Upper lobe of left lung (tissue), 6 donors: ENCODE results near the gene ARMH4. TPM values are rescaled to one million over a fixed set of nuclear protein-coding genes. Genes with fewer than 3 reads are reported as not detected.

Source experiments
- ATAC-seq, 2 donors: fragments of 200-7000 bp; cut with Tn5 transposase; one replicate each; pipeline ENCODE4 v1.9.1; 2022; ENCODE audit warnings: mild to moderate bottlenecking in 2 of 2, moderate library complexity in 2 of 2; ENCODE audit not compliant: low FRiP score in 2 of 2
- DNase-seq, 2 donors: peaks; one replicate each; pipeline ENCODE4 v3.0.0-alpha.2; 2019 to 2020
- H3K27ac ChIP-seq, 4 donors: fragments of 200-600 bp; sonication (generic); one replicate each; pipeline ENCODE4 v1.5.1; 2016 to 2019
- H3K27me3 ChIP-seq, 4 donors: fragments of 200-600 bp; sonication (generic); one replicate each; pipeline ENCODE4 v1.5.1; 2017 to 2019
- H3K36me3 ChIP-seq, 4 donors: fragments of 200-600 bp; sonication (generic); one replicate each; pipeline ENCODE4 v1.5.1; 2016 to 2019
- H3K4me1 ChIP-seq, 4 donors: fragments of 200-600 bp; sonication (generic); one replicate each; pipeline ENCODE4 v1.5.1; 2018 to 2019
- H3K4me3 ChIP-seq, 4 donors: fragments of 200-600 bp; sonication (generic); one replicate each; pipeline ENCODE4 v1.5.1; 2017 to 2019; ENCODE audit warnings: mild to moderate bottlenecking in 2 of 4, moderate library complexity in 1 of 4
- H3K9me3 ChIP-seq, 4 donors: fragments of 200-600 bp; sonication (generic); one replicate each; pipeline ENCODE4 v1.5.1; 2018 to 2019
- EP300 ChIP-seq, 4 donors: sonication (generic); formaldehyde crosslinking; IDR thresholded peaks; one replicate each; pipeline ENCODE4 v1.5.1; 2017; ENCODE audit warnings: antibody characterized with exemption in 4 of 4, control low read depth in 2 of 4
- POLR2A ChIP-seq, 4 donors: fragments of 450-650 bp; IDR thresholded peaks; one replicate each; pipeline ENCODE4 v1.5.1; 2016 to 2017; ENCODE audit warnings: antibody characterized with exemption in 4 of 4, mild to moderate bottlenecking in 2 of 4
- POLR2AphosphoS5 ChIP-seq, 2 donors: sonication (generic); formaldehyde crosslinking; IDR thresholded peaks; one replicate each; pipeline ENCODE4 v1.5.1; 2017; ENCODE audit warnings: antibody characterized with exemption in 2 of 2
- WGBS, 2 donors: methylation state at CpG; one replicate each; pipeline ENCODE4 v1.1.5; 2017 to 2018; 5-methylcytosine and 5-hydroxymethylcytosine counted together
- total RNA-seq, 6 donors: library from RNA; depleted of rRNA in 4 of 6; stranded (reverse); fragments of >200 nt in 4 of 6; gene quantifications; one replicate each; pipeline versions ENCODE4 v1.1.0 to v1.2.1, GENCODE V29; 2016 to 2021
- TF ChIP-seq, protein P1 (sequence below), 6 experiments: fragments of 450-650 bp in 4 of 6; fragments of 200-600 bp in 2 of 6; sonication (generic) in 2 of 6; IDR thresholded peaks; one replicate each; pipeline ENCODE4 v1.5.1; 2016 to 2019; ENCODE audit warnings: antibody characterized with exemption in 6 of 6
- donor health status: DM: no; HTN: no; CAD: no; lungs with moderate emphysema.
- donor health status: DM: no; HTN: yes; CAD: no; lungs with severe emphysema.

The ARMH4 gene
- total RNA-seq, 6 donors from 2014 or later = 1.0 to 6.2 (median 2.3) TPM

DNA sequence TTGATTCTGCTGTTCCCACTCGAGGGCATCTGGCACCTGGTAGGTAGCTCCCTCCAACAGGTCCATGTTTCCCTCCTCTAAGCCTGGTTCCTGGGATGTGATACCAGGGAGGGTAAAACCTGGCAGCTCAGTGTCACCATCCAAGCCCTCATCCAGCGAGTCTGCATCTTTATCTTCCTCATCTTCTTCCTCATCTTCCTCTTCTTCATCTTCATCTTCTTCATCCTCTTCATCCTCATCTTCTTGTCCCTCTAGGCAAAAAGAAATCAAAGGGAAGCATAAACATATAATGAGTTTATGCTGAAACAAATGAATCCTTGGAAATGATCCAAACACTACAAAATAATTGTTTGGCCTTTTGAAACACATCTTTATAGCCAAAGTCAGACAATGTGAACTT is 55.3 kb downstream of the ARMH4 start:
- 78 to 81% methylated on average over 2 of the region's 2 CpGs for WGBS, 2 donors
- peaks cover 0 to 4% (median 0%) of the 10 kb centered on the region in 4 donors for H3K4me1 ChIP-seq

DNA sequence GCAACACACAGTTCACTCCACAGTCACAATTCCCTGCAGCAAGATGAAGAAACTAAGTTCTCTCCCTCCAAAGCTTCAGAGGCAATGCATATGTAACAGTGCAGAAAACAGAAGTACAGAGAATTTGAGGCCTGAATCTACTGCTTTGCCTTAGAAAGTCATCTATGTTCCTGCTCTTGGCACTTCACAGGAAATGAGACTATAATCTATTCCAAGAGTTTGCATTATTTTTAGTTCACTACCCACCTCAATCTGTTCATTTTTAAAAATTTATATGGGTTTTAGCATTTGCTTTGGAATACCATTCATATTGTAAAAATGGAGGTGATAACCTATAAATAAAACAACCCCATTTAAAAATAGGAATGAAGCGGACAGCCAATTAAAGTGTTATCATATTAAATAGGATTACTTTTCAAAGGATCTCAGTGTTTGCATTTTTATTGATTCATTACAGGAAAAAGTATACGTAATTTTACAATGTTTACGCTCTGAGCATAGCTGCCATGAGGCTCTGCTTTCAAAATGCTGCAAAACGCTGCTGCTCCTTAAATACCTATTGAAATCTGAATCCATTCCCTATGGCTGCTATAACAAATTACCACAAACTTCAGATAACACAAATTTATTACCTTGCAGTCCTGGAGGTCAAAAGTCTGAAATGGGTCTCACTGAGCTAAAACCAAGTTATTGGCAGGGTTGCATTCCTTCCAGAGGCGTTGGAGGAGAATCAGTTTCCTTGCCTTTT is 60.0 kb downstream of the ARMH4 start:
- H3K4me3 ChIP-seq = no peak overlapping the region
- TF ChIP-seq, protein P1, sequence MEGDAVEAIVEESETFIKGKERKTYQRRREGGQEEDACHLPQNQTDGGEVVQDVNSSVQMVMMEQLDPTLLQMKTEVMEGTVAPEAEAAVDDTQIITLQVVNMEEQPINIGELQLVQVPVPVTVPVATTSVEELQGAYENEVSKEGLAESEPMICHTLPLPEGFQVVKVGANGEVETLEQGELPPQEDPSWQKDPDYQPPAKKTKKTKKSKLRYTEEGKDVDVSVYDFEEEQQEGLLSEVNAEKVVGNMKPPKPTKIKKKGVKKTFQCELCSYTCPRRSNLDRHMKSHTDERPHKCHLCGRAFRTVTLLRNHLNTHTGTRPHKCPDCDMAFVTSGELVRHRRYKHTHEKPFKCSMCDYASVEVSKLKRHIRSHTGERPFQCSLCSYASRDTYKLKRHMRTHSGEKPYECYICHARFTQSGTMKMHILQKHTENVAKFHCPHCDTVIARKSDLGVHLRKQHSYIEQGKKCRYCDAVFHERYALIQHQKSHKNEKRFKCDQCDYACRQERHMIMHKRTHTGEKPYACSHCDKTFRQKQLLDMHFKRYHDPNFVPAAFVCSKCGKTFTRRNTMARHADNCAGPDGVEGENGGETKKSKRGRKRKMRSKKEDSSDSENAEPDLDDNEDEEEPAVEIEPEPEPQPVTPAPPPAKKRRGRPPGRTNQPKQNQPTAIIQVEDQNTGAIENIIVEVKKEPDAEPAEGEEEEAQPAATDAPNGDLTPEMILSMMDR (IDR thresholded peaks at IDR 0.05) = no peak
- no peak for TF ChIP-seq EP300 (IDR thresholded peaks at IDR 0.05)
- no peaks in the 10 kb centered on the region for H3K9me3 ChIP-seq
- no peaks in the 10 kb centered on the region for H3K4me1 ChIP-seq
- DNase-seq (no peak), ATAC-seq (no peak)
- no peaks in the 10 kb centered on the region for H3K36me3 ChIP-seq
- no peaks in the 10 kb centered on the region for H3K27me3 ChIP-seq
- WGBS, 2 donors = 92% methylated on average over 5 of the region's 5 CpGs
- no peak overlapping the region for H3K27ac ChIP-seq

More for the DNA sequence above, 55.3 kb downstream of the ARMH4 start:
- Histone ChIP-seq H3K36me3 (no peaks in the 10 kb centered on the region), H3K27ac (no peak overlapping the region), H3K4me3 (no peak overlapping the region), H3K9me3 (no peaks in the 10 kb centered on the region), H3K27me3 (no peaks in the 10 kb centered on the region)
- ATAC-seq = no peak
- DNase-seq = no peak
- TF ChIP-seq POLR2AphosphoS5 (IDR thresholded peaks at IDR 0.05) = no peak
- no peak for TF ChIP-seq EP300 (IDR thresholded peaks at IDR 0.05)
- TF ChIP-seq, protein P1 (IDR thresholded peaks at IDR 0.05) = no peak
- no peak for TF ChIP-seq POLR2A (IDR thresholded peaks at IDR 0.05)

DNA sequence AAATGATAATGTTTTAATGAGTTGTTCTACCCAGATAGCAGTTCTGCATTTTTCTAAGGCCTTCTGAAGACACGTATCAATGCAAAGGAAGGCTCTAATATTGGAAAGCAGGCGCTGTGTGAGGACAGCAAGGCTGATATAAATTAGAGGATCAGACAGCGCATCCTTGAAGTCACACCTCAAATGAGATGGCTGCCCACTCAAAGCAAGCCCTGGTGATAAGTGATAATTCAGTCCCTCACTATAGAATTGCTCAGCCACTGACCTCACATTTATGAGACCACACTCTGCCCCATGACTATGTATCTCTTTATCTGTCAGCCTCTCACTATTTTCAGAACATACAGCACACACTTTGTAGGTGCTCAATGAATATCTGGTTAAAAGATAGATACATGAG is 62.4 kb downstream of the ARMH4 start:
- no peak overlapping the region for H3K4me3 ChIP-seq
- no peaks in the 10 kb centered on the region for H3K4me1 ChIP-seq
- WGBS, 2 donors = 96 to 100% methylated on average over 3 of the region's 3 CpGs
- no peaks in the 10 kb centered on the region for H3K27me3 ChIP-seq
- TF ChIP-seq, protein P1 (IDR thresholded peaks at IDR 0.05) = no peak
- no peak for TF ChIP-seq EP300 (IDR thresholded peaks at IDR 0.05)
- no peak for TF ChIP-seq POLR2A (IDR thresholded peaks at IDR 0.05)
- TF ChIP-seq POLR2AphosphoS5 (IDR thresholded peaks at IDR 0.05) = no peak
- H3K27ac ChIP-seq = no peak overlapping the region
- no peaks in the 10 kb centered on the region for H3K36me3 ChIP-seq
- DNase-seq = no peak
- no peak for ATAC-seq
- no peaks in the 10 kb centered on the region for H3K9me3 ChIP-seq

DNA sequence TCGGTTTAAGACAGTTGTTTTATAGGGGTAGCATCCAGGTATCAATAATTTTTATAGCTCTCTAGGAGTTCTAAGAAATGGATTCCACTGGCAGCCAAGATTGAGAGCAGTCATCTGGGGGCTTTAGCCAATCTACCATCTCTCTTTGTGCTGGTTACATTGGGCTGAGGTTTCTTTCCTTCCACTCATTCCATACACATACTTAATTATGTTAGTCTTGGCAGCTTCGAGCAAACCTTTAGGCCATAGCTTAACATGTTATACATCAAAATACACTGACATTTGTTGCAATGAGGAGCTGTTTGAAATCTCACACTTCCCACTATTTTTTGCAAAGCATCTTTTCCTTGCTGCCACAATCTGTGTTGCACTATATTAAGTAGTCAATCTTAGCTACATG is 63.1 kb downstream of the ARMH4 start:
- no peak overlapping the region for H3K4me3 ChIP-seq
- DNase-seq = no peak
- WGBS, 2 donors = 66 to 67% methylated on average over 2 of the region's 2 CpGs
- TF ChIP-seq POLR2AphosphoS5 (IDR thresholded peaks at IDR 0.05) (no peak), EP300 (IDR thresholded peaks at IDR 0.05) (no peak), POLR2A (IDR thresholded peaks at IDR 0.05) (no peak)
- TF ChIP-seq, protein P1 (IDR thresholded peaks at IDR 0.05) = no peak
- no peaks in the 10 kb centered on the region for H3K36me3 ChIP-seq
- ATAC-seq = no peak
- no peaks in the 10 kb centered on the region for H3K4me1 ChIP-seq
- H3K9me3 ChIP-seq = no peaks in the 10 kb centered on the region
- H3K27ac ChIP-seq = no peak overlapping the region
- no peaks in the 10 kb centered on the region for H3K27me3 ChIP-seq

DNA sequence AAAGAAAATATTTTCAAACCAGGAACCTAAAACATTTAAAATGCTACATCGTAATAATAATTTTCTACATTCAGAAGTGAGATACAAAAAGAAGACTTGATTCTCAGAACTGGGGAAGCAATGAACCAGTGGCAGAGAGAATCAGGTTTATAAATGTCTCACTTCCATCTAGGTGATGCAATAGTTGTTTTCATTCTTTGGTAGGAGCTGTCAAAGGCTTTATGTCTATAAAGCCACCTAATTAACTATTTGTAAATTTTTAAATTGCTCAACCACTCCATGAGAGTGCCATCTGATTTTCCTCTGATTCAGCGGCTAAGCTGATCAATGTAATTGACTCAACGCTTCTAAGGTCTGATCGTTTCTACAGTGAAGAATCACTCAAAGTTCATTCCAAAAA is 66.1 kb downstream of the ARMH4 start:
- TF ChIP-seq, protein P1 (IDR thresholded peaks at IDR 0.05) = no peak
- no peaks in the 10 kb centered on the region for H3K9me3 ChIP-seq
- H3K27ac ChIP-seq = no peak overlapping the region
- no peak overlapping the region for H3K4me3 ChIP-seq
- DNase-seq (no peak), ATAC-seq (no peak)
- 79 to 93% methylated on average over 4 of the region's 4 CpGs for WGBS, 2 donors
- no peaks in the 10 kb centered on the region for H3K27me3 ChIP-seq
- no peaks in the 10 kb centered on the region for H3K36me3 ChIP-seq
- H3K4me1 ChIP-seq = no peaks in the 10 kb centered on the region
